G401.6 (cell line): ENCODE measurements around the gene GCK.

ENCODE experiments used
- FAIRE-seq: peaks from 2 replicates; lab custom pipeline; 2012; peaks lifted over from hg19 to GRCh38; lab: Jason Lieb, UNC

GCK gene

DNA sequence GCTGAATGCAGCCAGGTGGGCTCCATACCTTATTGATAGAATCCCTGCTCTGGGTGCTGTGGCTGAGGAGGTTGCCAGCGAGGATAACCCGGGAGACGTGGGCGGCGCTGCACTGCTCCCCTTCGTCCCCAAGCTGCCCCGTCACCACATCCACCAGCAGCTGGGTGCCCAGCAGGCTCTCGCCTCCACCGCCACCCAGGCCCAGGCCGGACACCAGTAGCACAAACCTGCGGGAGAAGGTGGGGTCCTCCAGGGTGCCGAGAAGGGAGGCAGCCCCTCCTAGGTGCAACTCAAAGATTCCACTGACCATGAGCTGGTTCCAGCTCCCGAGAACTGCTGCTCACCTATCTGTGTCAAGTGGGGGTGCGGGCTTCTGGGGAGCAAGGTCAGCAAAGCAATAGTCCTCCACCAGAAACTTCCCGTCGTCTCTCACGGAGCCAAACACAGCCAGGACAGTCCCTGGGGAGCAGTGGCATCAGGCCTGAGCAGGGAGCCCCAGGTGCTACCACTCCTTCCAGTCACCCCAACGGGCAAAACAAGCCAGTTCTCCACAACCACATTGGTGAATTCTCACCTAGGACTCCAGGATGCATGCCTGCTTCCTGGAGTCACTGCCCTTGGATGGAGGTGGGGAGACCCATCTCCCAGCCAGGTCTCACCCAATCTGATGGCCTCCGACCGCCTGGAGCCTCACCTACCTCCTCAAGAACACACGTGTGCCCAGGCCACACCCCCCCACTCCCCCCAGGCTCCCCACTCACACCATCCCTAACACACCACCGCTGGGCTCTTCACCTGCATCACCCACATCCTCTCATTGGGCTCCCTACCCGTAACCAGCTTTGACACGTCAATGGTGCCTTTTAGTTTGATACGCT, 72.2 kb downstream of the GCK start:
- no peak for FAIRE-seq

DNA sequence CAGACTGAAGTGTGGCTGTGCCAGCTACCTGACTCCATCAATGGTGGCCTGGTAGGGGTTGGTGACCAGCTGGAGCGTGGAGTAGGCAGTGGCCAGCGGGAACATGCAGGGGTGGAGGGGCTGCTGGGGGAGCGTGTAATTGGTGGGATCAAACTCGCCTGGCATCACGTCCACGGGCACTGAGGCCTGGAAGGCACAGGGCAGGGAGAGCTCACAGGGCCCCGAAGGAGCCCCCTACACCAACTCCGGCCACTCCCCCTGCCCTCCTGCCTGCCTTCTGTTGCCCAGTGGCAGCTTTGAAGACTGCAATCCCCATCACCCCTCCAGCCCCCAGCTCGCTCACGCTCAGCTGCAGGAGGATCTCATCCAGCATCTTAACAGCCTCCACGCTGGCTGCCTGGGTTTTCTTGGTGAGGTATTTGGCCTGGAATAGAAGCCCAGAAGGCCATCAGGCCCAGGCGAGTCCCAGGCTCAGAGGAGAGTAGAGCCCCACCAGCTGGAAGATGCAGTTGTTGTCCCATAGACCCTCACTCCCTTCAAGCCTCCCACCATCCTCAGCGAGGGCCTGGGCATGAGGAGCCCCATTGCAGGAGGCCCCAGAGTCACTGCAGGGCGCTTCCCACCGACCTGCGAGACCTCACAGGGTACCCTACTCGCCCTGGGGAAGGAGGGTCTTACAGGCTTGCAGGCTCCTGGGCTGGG, 73.0 kb downstream of the GCK start:
- FAIRE-seq = no peak

DNA sequence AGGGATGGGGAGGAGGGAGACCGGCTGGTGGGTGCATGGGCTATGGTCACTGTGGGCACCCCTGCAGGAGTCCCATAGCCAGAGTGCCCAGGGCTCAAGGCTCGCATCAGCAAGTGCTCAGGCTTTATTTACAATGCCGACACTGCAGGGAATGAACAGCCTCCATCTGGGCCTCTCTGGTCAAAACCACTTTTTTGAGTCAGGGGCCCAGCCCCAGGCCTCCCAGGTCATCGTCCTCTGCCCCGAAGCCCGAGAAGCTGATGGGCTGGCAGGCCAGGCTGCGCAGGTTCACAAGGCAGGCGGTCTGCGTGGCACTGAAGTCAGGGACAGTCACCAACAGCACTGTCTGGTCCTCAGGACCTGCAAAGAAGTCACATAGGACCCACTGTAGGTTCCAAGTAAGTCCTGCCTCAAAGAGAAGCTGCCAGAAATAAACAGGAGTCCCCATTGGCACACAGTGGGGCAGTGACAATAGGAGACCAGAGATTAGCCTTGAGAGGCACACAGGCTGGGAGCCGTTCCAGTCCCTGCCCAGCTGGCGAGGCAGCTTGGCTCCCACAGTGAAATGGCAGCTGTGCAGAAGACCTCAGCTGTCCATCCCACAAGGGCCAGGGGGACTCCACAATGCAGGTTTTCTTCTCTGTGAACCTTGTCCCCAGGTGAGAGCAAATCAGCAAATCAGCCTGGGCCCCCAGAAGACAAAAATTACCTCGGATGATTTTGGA, 74.5 kb downstream of the GCK start:
- FAIRE-seq = no peak

GRCh38 chr7:44113764-44114354, 75.4 kb downstream of the GCK start:
- no peak for FAIRE-seq

DNA sequence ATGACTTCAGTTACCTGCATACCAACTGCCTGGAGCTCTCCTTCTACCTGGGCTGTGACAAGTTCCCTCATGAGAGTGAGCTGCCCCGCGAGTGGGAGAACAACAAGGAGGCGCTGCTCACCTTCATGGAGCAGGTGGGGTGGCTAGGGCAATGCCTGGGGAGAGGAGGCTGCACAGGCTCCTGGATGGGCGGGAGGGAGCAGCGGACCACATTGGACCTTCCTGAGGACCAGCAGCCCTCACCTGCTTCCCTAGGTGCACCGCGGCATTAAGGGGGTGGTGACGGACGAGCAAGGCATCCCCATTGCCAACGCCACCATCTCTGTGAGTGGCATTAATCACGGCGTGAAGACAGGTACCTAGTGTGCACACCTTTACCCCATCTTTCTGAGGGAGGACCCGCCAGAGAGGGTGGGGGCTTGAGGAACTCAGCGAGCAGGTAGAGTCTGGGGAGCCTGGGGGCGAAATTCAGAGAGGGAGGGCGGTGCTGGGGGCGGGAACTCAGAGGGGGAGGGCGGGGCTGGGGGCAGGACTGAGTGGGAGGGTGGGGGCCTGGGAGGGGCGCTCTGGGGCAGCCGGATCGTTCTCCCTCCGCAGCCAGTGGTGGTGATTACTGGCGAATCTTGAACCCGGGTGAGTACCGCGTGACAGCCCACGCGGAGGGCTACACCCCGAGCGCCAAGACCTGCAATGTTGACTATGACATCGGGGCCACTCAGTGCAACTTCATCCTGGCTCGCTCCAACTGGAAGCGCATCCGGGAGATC, 76.1 kb downstream of the GCK start:
- FAIRE-seq = no peak

GRCh38 chr7:44112231-44112996, 76.8 kb downstream of the GCK start:
- FAIRE-seq = no peak

DNA sequence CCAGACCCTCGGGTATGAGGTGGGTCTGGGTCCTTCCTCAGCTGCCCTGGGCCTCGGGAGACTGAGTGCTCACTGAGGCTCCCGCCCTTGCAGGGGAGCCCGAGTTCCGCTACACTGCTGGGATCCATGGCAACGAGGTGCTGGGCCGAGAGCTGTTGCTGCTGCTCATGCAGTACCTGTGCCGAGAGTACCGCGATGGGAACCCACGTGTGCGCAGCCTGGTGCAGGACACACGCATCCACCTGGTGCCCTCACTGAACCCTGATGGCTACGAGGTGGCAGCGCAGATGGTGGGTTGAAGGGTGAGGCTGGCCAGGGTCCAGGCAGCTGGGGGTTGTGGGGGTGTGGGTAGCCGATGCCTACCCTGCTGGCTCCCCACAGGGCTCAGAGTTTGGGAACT, 77.5 kb downstream of the GCK start:
- no peak for FAIRE-seq

GRCh38 chr7:44110719-44111635, 78.3 kb downstream of the GCK start:
- no peak for FAIRE-seq

DNA sequence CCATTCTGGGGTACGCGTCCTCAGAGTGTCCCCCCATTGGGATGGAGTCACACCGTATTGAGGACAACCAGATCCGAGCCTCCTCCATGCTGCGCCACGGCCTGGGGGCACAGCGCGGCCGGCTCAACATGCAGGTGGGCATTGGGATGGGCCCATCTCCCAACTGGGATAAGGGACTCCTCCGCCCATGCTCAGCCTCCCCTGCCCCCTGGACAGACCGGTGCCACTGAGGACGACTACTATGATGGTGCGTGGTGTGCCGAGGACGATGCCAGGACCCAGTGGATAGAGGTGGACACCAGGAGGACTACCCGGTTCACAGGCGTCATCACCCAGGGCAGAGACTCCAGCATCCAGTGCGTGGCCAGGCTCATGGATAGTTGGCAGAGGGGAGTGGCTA, 79.2 kb downstream of the GCK start:
- no peak for FAIRE-seq

GRCh38 chr7:44108768-44109750, 80.2 kb downstream of the GCK start:
- FAIRE-seq = no peak

GRCh38 chr7:44107961-44108767, 81.1 kb downstream of the GCK start:
- FAIRE-seq = no peak

GRCh38 chr7:44107116-44107960, 81.9 kb downstream of the GCK start:
- FAIRE-seq = no peak

DNA sequence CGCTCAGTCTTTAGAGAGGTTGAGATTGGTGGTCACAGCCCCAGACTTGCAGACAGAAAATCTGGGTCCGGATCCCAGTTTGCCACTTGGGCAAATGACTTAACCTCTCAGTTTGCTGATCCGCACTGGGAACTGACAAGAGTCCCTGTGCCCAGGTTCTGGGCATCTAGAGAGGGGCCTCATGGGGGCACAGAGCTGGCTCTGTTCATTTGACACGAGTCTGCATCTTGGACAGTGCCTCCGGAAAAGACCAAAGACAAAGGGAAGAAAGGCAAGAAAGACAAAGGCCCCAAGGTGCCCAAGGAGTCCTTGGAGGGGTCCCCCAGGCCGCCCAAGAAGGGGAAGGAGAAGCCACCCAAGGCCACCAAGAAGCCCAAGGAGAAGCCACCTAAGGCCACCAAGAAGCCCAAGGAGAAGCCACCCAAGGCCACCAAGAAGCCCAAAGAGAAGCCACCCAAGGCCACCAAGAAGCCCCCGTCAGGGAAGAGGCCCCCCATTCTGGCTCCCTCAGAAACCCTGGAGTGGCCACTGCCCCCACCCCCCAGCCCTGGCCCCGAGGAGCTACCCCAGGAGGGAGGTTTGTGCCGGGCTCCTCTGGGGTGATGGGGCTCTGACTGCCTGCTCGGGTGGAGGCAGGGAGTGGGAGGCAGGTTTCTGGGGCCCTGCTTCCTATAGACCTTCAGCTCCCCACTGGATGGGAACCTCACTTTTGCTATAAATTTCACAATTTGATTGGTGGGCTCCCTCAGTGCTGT, 82.8 kb downstream of the GCK start:
- FAIRE-seq = no peak

- FAIRE-seq = no peak
These were observed 83.4 kb downstream of the GCK start for GRCh38 chr7:44105832-44106231.

DNA sequence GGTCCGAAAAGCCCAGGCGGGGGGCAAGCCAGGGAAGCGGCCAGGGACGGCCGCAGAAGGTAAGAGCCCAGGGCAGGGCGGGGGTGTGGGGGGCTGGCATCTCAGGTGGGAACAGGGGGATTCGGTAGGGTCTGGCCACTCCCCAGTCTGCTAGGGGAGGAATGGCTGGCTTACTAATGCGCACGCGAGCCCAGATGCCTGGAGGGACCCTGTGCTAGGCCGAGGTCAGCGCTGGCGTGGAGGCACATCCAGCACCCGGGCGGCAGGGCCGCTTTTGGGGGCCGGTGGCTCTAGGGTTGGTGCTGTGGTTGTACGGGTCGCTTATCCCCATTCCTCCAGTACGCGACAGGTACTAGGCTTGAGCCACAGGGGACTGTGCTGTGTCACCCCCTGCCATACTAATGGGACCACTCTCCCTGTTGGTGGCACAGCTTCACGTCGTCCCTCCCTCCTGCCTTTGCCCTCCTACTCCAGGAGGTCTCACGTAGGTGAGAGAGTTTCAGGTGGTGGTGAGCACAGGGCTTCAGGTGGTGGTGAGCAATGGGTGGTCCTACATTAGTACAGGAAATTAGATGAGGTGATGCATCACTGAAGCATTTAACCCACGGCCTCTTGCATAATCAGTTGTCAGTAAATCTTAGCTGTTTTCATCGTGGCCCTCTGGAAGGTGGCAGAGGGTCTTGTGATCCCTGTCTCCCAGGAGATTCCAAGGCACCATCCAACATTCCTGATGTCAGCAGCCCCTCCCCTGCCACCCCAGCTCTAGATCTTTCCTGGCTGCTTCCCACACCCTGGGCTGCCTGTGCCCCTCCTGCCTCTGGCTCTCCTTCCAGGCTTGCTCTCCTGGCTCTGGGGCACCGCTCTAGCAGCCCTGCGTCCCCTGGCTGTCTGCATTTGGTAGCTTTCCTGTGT, 84.1 kb downstream of the GCK start:
- FAIRE-seq = no peak
